GM12874 (cell line): ENCODE data around the gene DCDC2.
A peak's percentile ranks its signal among the peaks of the same experiment; 100 is the strongest.

Experiments
- CTCF ChIP-seq: IDR thresholded peaks from 2 replicates; pipeline ENCODE4 v1.5.1; 2011; ENCODE audit warnings: low read depth, mild to moderate bottlenecking, control low read depth, low read length, moderate library complexity; ENCODE audit not compliant: insufficient read depth

Gene DCDC2

GRCh38 chr6:24223115-24223919, 134.5 kb downstream of the DCDC2 start:
- TF ChIP-seq CTCF, result no peak

- no peak for TF ChIP-seq CTCF
Measured at GRCh38 chr6:24219670-24220069, 138.2 kb downstream of the DCDC2 start.

GRCh38 chr6:24214984-24215383, 142.9 kb downstream of the DCDC2 start:
- TF ChIP-seq CTCF, result no peak

- TF ChIP-seq CTCF, result no peak
Measured at GRCh38 chr6:24207413-24207812, 150.4 kb downstream of the DCDC2 start.

GRCh38 chr6:24205020-24205492, 152.8 kb downstream of the DCDC2 start:
- TF ChIP-seq CTCF, result peak; percentile 27; the same call in 1 of the 2 replicates

- no peak for TF ChIP-seq CTCF
Measured at GRCh38 chr6:24197892-24198291, 160.0 kb downstream of the DCDC2 start.

- no peak for TF ChIP-seq CTCF
Measured at GRCh38 chr6:24195836-24196597, 161.8 kb downstream of the DCDC2 start.
